Measurements from ENCODE around the gene POFUT1.

GRCh38 chr20:32195581-32195980, 12.1 kb upstream of the POFUT1 start:
- TF ChIP-seq CTCF (IDR thresholded peaks at IDR 0.05) (no peak), POLR2A (IDR thresholded peaks at IDR 0.05) (no peak)

Measured in heart left ventricle (tissue), 13 donors.